H4 (cell line): ENCODE measurements around the gene INO80. TPM values are rescaled to one million over a fixed set of nuclear protein-coding genes. Genes with fewer than 3 reads are reported as not detected.
"Not testable (repeated sequence)": the region's sequence is repeated elsewhere in the genome, so short reads cannot be mapped to it uniquely, and the experiment has no call there.

Experiments used
- DNase-seq: peaks from one replicate; pipeline ENCODE4 v3.0.0-alpha.2; 2015; ENCODE audit warnings: low spot score
- total RNA-seq: library from RNA; depleted of rRNA; stranded (reverse); fragments of >200 nt; shearing (Covaris generic); gene quantifications from 2 replicates; pipeline ENCODE4 v1.2.3, GENCODE V29; 2014

INO80 gene
- total RNA-seq, 1 experiment from 2014 or later, result 11.4 TPM

- DNase-seq, result peak; percentile 11
Observed at GRCh38 chr15:41115652-41116115, 396 bp downstream of the INO80 start.

GRCh38 chr15:41115161-41115651 lies 874 bp downstream of the INO80 start:
- peak; percentile 39 for DNase-seq

- no peak for DNase-seq
Observed at GRCh38 chr15:41106947-41107346, 9.1 kb downstream of the INO80 start.

- no peak for DNase-seq
Observed at GRCh38 chr15:41105348-41106334, 10.4 kb downstream of the INO80 start.

- no peak for DNase-seq
Observed at GRCh38 chr15:41104234-41104633, 11.8 kb downstream of the INO80 start.

- DNase-seq, result no peak
Observed at GRCh38 chr15:41102854-41103253, 13.2 kb downstream of the INO80 start.

GRCh38 chr15:41096178-41096577 lies 19.9 kb downstream of the INO80 start:
- DNase-seq, result no peak

- DNase-seq, result no peak
Observed at GRCh38 chr15:41085029-41085428, 31.1 kb downstream of the INO80 start.

- DNase-seq, result no peak
Observed at GRCh38 chr15:41080144-41080543, 35.9 kb downstream of the INO80 start.

- DNase-seq, result no peak
Observed at GRCh38 chr15:41079717-41080116, 36.4 kb downstream of the INO80 start.

- not testable (repeated sequence) for DNase-seq
Observed at GRCh38 chr15:41078879-41079278, 37.2 kb downstream of the INO80 start.

GRCh38 chr15:41078125-41078524 lies 38.0 kb downstream of the INO80 start:
- no peak for DNase-seq

- no peak for DNase-seq
Observed at GRCh38 chr15:41073028-41073427, 43.1 kb downstream of the INO80 start.

- no peak for DNase-seq
Observed at GRCh38 chr15:41072013-41072412, 44.1 kb downstream of the INO80 start.

- DNase-seq, result no peak
Observed at GRCh38 chr15:41066516-41066915, 49.6 kb downstream of the INO80 start.

- no peak for DNase-seq
Observed at GRCh38 chr15:41061667-41062066, 54.4 kb downstream of the INO80 start.

- DNase-seq, result no peak
Observed at GRCh38 chr15:41060505-41060904, 55.6 kb downstream of the INO80 start.

GRCh38 chr15:41056810-41057209 lies 59.3 kb downstream of the INO80 start:
- no peak for DNase-seq

GRCh38 chr15:41055706-41056105 lies 60.4 kb downstream of the INO80 start:
- DNase-seq, result no peak

- no peak for DNase-seq
Observed at GRCh38 chr15:41051139-41051538, 64.9 kb downstream of the INO80 start.

- no peak for DNase-seq
Observed at GRCh38 chr15:41048852-41049251, 67.2 kb downstream of the INO80 start.

- no peak for DNase-seq
Observed at GRCh38 chr15:41048397-41048796, 67.7 kb downstream of the INO80 start.

GRCh38 chr15:41047474-41047873 lies 68.6 kb downstream of the INO80 start:
- no peak for DNase-seq
